PC-9 (cell line): Measurements from ENCODE around the gene MYO5B. TPM values are rescaled to one million over a fixed set of nuclear protein-coding genes. Genes with fewer than 3 reads are reported as not detected.

Source experiments
- BruUV-seq: library from RNA; stranded (reverse); fragments of 400-500 nt; replicated peaks from 2 replicates; lab custom pipeline; 2021; lab: Mats Ljungman, UMichigan
- CTCF ChIA-PET: fragments of 300-600 bp; sonication (Branson Sonifier 250); formaldehyde crosslinking; loops from one replicate; lab custom pipeline; 2022; ENCODE audit warnings: antibody characterized with exemption; lab: Charles Lee
- POLR2A ChIA-PET: fragments of 300-600 bp; sonication (Branson Sonifier 250); formaldehyde crosslinking; loops from one replicate; lab custom pipeline; 2022; ENCODE audit warnings: antibody characterized with exemption; ENCODE audit not compliant: unreplicated experiment; lab: Charles Lee
- DNase-seq, 2 experiments: peaks; one replicate each; pipeline versions ENCODE4 v3.0.0 to v3.0.0-alpha.2; 2015 to 2022; ENCODE audit warnings: mixed read lengths in 1 of 2
- H2AFZ ChIP-seq: fragments of 200-600 bp; sonication (generic); 2 replicates; pipeline ENCODE4 v1.8.1; 2017; ENCODE audit warnings: antibody characterized with exemption
- H3F3A ChIP-seq: fragments of 200-600 bp; sonication (generic); 2 replicates; pipeline ENCODE4 v1.8.1; 2017; ENCODE audit warnings: antibody characterized with exemption, mild to moderate bottlenecking, low read depth; ENCODE audit not compliant: insufficient read depth
- H3K27ac ChIP-seq: fragments of 200-600 bp; sonication (generic); 2 replicates; pipeline ENCODE4 v1.6.1; 2016; ENCODE audit warnings: mixed run types
- H3K27me3 ChIP-seq: fragments of 200-600 bp; sonication (generic); 2 replicates; pipeline ENCODE4 v1.6.1; 2016; ENCODE audit warnings: low read depth, mixed run types; ENCODE audit not compliant: insufficient read depth
- H3K36me3 ChIP-seq: fragments of 200-600 bp; sonication (generic); 2 replicates; pipeline ENCODE4 v1.6.1; 2016; ENCODE audit warnings: low read depth, mixed run types
- H3K4me1 ChIP-seq: fragments of 200-600 bp; sonication (generic); replicated peaks from 2 replicates; pipeline ENCODE4 v1.6.1; 2016; ENCODE audit warnings: mixed run types; ENCODE audit not compliant: insufficient read depth
- H3K4me2 ChIP-seq: fragments of 200-600 bp; sonication (generic); 2 replicates; pipeline ENCODE4 v1.6.1; 2017; ENCODE audit warnings: mixed run types
- H3K4me3 ChIP-seq: fragments of 200-600 bp; sonication (generic); 2 replicates; pipeline ENCODE4 v1.6.1; 2016; ENCODE audit warnings: mixed run types
- H3K79me2 ChIP-seq: fragments of 200-600 bp; sonication (generic); 2 replicates; pipeline ENCODE4 v1.6.1; 2017; ENCODE audit warnings: low read depth, mixed run types
- H3K9me2 ChIP-seq: fragments of 200-600 bp; sonication (generic); 2 replicates; pipeline ENCODE4 v1.8.1; 2017; ENCODE audit warnings: mild to moderate bottlenecking; ENCODE audit not compliant: insufficient read depth
- H3K9me3 ChIP-seq: fragments of 200-600 bp; sonication (generic); 2 replicates; pipeline ENCODE4 v1.8.1; 2016; ENCODE audit warnings: low read depth; ENCODE audit not compliant: insufficient read depth
- H4K20me1 ChIP-seq: fragments of 200-600 bp; sonication (generic); 2 replicates; pipeline ENCODE4 v1.8.1; 2017; ENCODE audit not compliant: insufficient read depth
- CTCF ChIP-seq: fragments of 200-600 bp; sonication (generic); conservative IDR thresholded peaks from 2 replicates; pipeline ENCODE4 v1.6.1; 2017; ENCODE audit warnings: mixed run types, antibody characterized with exemption, mild to moderate bottlenecking, moderate library complexity
- EZH2 ChIP-seq: fragments of 200-600 bp; sonication (generic); IDR thresholded peaks from 2 replicates; pipeline ENCODE4 v1.8.0; 2017; ENCODE audit warnings: antibody characterized with exemption, low read depth
- intact Hi-C: fragments of 100-400 bp; cut with micrococcal nuclease; formaldehyde crosslinking; loops from one replicate; pipeline ENCODE4 v1.10.0; 2022; ENCODE audit not compliant: unreplicated experiment
- total RNA-seq: library from RNA; stranded (reverse); gene quantifications from 2 replicates; pipeline ENCODE4 v1.2.3, GENCODE V29; 2021

The MYO5B gene
- total RNA-seq, 1 experiment from 2014 or later = 25.4 TPM

- ChIA-PET CTCF (no interaction called here), POLR2A (no interaction called here)
- Histone ChIP-seq H3K4me3 (no peak overlapping the region), H3K79me2 (no peaks in the 10 kb centered on the region), H4K20me1 (no peaks in the 10 kb centered on the region), H3K9me3 (no peaks in the 10 kb centered on the region), H3K36me3 (no peaks in the 10 kb centered on the region), H2AFZ (no peak overlapping the region), H3K4me1 (peaks cover 30% of the 10 kb centered on the region), H3K9me2 (no peaks in the 10 kb centered on the region), H3K27ac (no peak overlapping the region), H3F3A (peaks cover 26% of the 10 kb centered on the region), H3K27me3 (no peaks in the 10 kb centered on the region), H3K4me2 (no peak overlapping the region)
- DNase-seq = no peak
- BruUV-seq = no TSS peak
- TF ChIP-seq CTCF (no peak), EZH2 (no peak)
- intact Hi-C loops = no loop called here
Observed at GRCh38 chr18:49853011-49853410, 341.9 kb downstream of the MYO5B start.

GRCh38 chr18:49851624-49852023, 343.3 kb downstream of the MYO5B start:
- Histone ChIP-seq H3K9me2 (no peaks in the 10 kb centered on the region), H3K4me3 (no peak overlapping the region), H3K4me2 (no peak overlapping the region), H3F3A (peaks cover 26% of the 10 kb centered on the region), H3K27ac (no peak overlapping the region), H3K4me1 (peaks cover 33% of the 10 kb centered on the region), H2AFZ (no peak overlapping the region), H3K36me3 (no peaks in the 10 kb centered on the region), H4K20me1 (no peaks in the 10 kb centered on the region), H3K79me2 (no peaks in the 10 kb centered on the region), H3K9me3 (no peaks in the 10 kb centered on the region), H3K27me3 (no peaks in the 10 kb centered on the region)
- ChIA-PET POLR2A (no interaction called here), CTCF (no interaction called here)
- no TSS peak for BruUV-seq
- DNase-seq = no peak
- intact Hi-C loops = no loop called here
- TF ChIP-seq EZH2 = no peak
- no peak for TF ChIP-seq CTCF

- intact Hi-C loops = no loop called here
- no peak for TF ChIP-seq CTCF
- TF ChIP-seq EZH2 = no peak
- no TSS peak for BruUV-seq
- Histone ChIP-seq H2AFZ (no peak overlapping the region), H3K4me3 (no peak overlapping the region), H3K79me2 (no peaks in the 10 kb centered on the region), H3K9me2 (no peaks in the 10 kb centered on the region), H4K20me1 (no peaks in the 10 kb centered on the region), H3K36me3 (no peaks in the 10 kb centered on the region), H3K4me2 (no peak overlapping the region), H3F3A (peaks cover 26% of the 10 kb centered on the region), H3K27me3 (no peaks in the 10 kb centered on the region), H3K9me3 (no peaks in the 10 kb centered on the region), H3K27ac (no peak overlapping the region), H3K4me1 (peaks cover 33% of the 10 kb centered on the region)
- DNase-seq = no peak
- CTCF ChIA-PET = interaction anchor here (1.6 kb wide), 1 partner anchor 8 kb away, joined by 5 read pairs; no protein-coding TSS in a partner anchor
- POLR2A ChIA-PET = no interaction called here
Observed at GRCh38 chr18:49850636-49851035, 344.3 kb downstream of the MYO5B start.
